Mesothelial cell of epicardium (in vitro differentiated cells): Measurements from ENCODE around the gene POLE. TPM values are rescaled to one million over a fixed set of nuclear protein-coding genes. Genes with fewer than 3 reads are reported as not detected.

Source experiments
- DNase-seq, 2 experiments: peaks; one replicate each; pipeline ENCODE4 v3.0.0; 2021; ENCODE audit warnings: low spot score in 2 of 2; ENCODE audit not compliant: unreplicated experiment in 2 of 2
- H3K27ac Mint-ChIP-seq: 2 replicates; pipeline ENCODE4 v1.8.0; 2021; ENCODE audit warnings: mixed read lengths
- H3K27me3 Mint-ChIP-seq: 2 replicates; pipeline ENCODE4 v1.8.0; 2021; ENCODE audit warnings: low read depth, mixed read lengths
- H3K36me3 Mint-ChIP-seq: 2 replicates; pipeline ENCODE4 v1.8.0; 2021; ENCODE audit warnings: mixed read lengths
- H3K4me1 Mint-ChIP-seq: 2 replicates; pipeline ENCODE4 v1.8.0; 2021; ENCODE audit warnings: mixed read lengths
- H3K4me3 Mint-ChIP-seq: 2 replicates; pipeline ENCODE4 v1.8.0; 2021; ENCODE audit warnings: mild to moderate bottlenecking, moderate library complexity, mixed read lengths
- H3K9me3 Mint-ChIP-seq: 2 replicates; pipeline ENCODE4 v1.8.0; 2021; ENCODE audit warnings: mixed read lengths
- CTCF ChIP-seq: fragments of 200-600 bp; sonication (generic); IDR thresholded peaks from one replicate; pipeline ENCODE4 v1.5.0; 2021; ENCODE audit warnings: antibody characterized with exemption; ENCODE audit not compliant: unreplicated experiment
- total RNA-seq: library from RNA; stranded (reverse); gene quantifications from 3 replicates; pipeline ENCODE4 v1.2.1, GENCODE V29; 2021

POLE gene
- total RNA-seq, 1 donor from 2014 or later, result 124 TPM

GRCh38 chr12:132651444-132652100, 35.6 kb downstream of the POLE start:
- no peak for DNase-seq
- H3K27ac Mint-ChIP-seq, result no peak overlapping the region
- H3K27me3 Mint-ChIP-seq, result no peaks in the 10 kb centered on the region
- H3K36me3 Mint-ChIP-seq, result peaks cover 35% of the 10 kb centered on the region
- no peak for TF ChIP-seq CTCF
- H3K4me3 Mint-ChIP-seq, result no peak overlapping the region
- no peaks in the 10 kb centered on the region for H3K4me1 Mint-ChIP-seq
- no peaks in the 10 kb centered on the region for H3K9me3 Mint-ChIP-seq

GRCh38 chr12:132649226-132649945, 37.8 kb downstream of the POLE start:
- no peak for DNase-seq
- H3K27ac Mint-ChIP-seq, result no peak overlapping the region
- H3K27me3 Mint-ChIP-seq, result no peaks in the 10 kb centered on the region
- no peak overlapping the region for H3K4me3 Mint-ChIP-seq
- no peaks in the 10 kb centered on the region for H3K9me3 Mint-ChIP-seq
- no peak for TF ChIP-seq CTCF
- peaks cover 34% of the 10 kb centered on the region for H3K36me3 Mint-ChIP-seq
- H3K4me1 Mint-ChIP-seq, result no peaks in the 10 kb centered on the region

- H3K4me1 Mint-ChIP-seq, result no peaks in the 10 kb centered on the region
- no peaks in the 10 kb centered on the region for H3K9me3 Mint-ChIP-seq
- H3K36me3 Mint-ChIP-seq, result peaks cover 29% of the 10 kb centered on the region
- H3K4me3 Mint-ChIP-seq, result no peak overlapping the region
- no peaks in the 10 kb centered on the region for H3K27me3 Mint-ChIP-seq
- H3K27ac Mint-ChIP-seq, result no peak overlapping the region
- DNase-seq, result no peak
- TF ChIP-seq CTCF, result no peak
Observed at GRCh38 chr12:132648616-132649225, 38.4 kb downstream of the POLE start.

GRCh38 chr12:132647858-132648257, 39.3 kb downstream of the POLE start:
- H3K36me3 Mint-ChIP-seq, result peaks cover 28% of the 10 kb centered on the region
- no peak overlapping the region for H3K27ac Mint-ChIP-seq

GRCh38 chr12:132646850-132647249, 40.3 kb downstream of the POLE start:
- Mint-ChIP-seq H3K4me3 (no peak overlapping the region), H3K36me3 (peaks cover 25% of the 10 kb centered on the region), H3K27me3 (no peaks in the 10 kb centered on the region), H3K4me1 (no peaks in the 10 kb centered on the region), H3K9me3 (no peaks in the 10 kb centered on the region), H3K27ac (no peak overlapping the region)
- no peak for TF ChIP-seq CTCF
- DNase-seq, result no peak

More at GRCh38 chr12:132647858-132648257, 39.3 kb downstream of the POLE start:
- DNase-seq, result no peak
- Mint-ChIP-seq H3K4me3 (no peak overlapping the region), H3K4me1 (no peaks in the 10 kb centered on the region), H3K9me3 (no peaks in the 10 kb centered on the region), H3K27me3 (no peaks in the 10 kb centered on the region)
- TF ChIP-seq CTCF, result no peak
